Lower lobe of right lung (tissue), 2 donors: ENCODE measurements around the gene ENOX1. TPM values are rescaled to one million over a fixed set of nuclear protein-coding genes. Genes with fewer than 3 reads are reported as not detected.

ENCODE experiments used
- ATAC-seq, 2 donors: fragments of 200-7000 bp; cut with Tn5 transposase; one replicate each; pipeline ENCODE4 v1.9.1; 2020 to 2022; ENCODE audit warnings: mild to moderate bottlenecking in 2 of 2, moderate library complexity in 2 of 2
- DNase-seq: peaks from one replicate; pipeline ENCODE4 v3.0.0-alpha.2; 2020
- H3K27ac ChIP-seq: fragments of 200-600 bp; one replicate; pipeline ENCODE4 v1.8.0; 2022
- H3K27me3 ChIP-seq: fragments of 200-600 bp; one replicate; pipeline ENCODE4 v1.8.0; 2022; ENCODE audit warnings: low read depth
- H3K36me3 ChIP-seq: fragments of 200-600 bp; one replicate; pipeline ENCODE4 v1.8.0; 2022; ENCODE audit warnings: mild to moderate bottlenecking
- H3K4me1 ChIP-seq: fragments of 200-600 bp; one replicate; pipeline ENCODE4 v1.8.0; 2022
- H3K4me3 ChIP-seq: fragments of 200-600 bp; one replicate; pipeline ENCODE4 v1.8.0; 2022; ENCODE audit warnings: mild to moderate bottlenecking
- H3K9me3 ChIP-seq: fragments of 200-600 bp; one replicate; pipeline ENCODE4 v1.8.0; 2022
- CTCF ChIP-seq: fragments of 200-600 bp; IDR thresholded peaks from one replicate; pipeline ENCODE4 v1.8.0; 2022; ENCODE audit warnings: antibody characterized with exemption, mild to moderate bottlenecking
- intact Hi-C: fragments of 100-400 bp; cut with DNase I; formaldehyde crosslinking; loops from one replicate; pipeline ENCODE4 v1.11.0; 2022
- total RNA-seq: library from RNA; stranded (reverse); fragmentation: NEBNext Ultra II Directional; extraction: Animal tissue kit (Norgen Biotek cat#: 25700); gene quantifications from one replicate; pipeline ENCODE4 v1.2.1, GENCODE V29; 2021
- donor health status: DM: no; HTN: yes; CAD: no; lungs with severe emphysema.

Gene ENOX1
- total RNA-seq, 1 donor from 2014 or later = 2.0 TPM

GRCh38 chr13:43285933-43286597 is 500.7 kb downstream of the ENOX1 start:
- H3K4me1 ChIP-seq = no peaks in the 10 kb centered on the region
- DNase-seq (no peak), ATAC-seq (no peak)
- no peaks in the 10 kb centered on the region for H3K27me3 ChIP-seq
- no peaks in the 10 kb centered on the region for H3K36me3 ChIP-seq
- no peak overlapping the region for H3K4me3 ChIP-seq
- TF ChIP-seq CTCF = no peak
- H3K9me3 ChIP-seq = no peaks in the 10 kb centered on the region
- intact Hi-C loops = no loop called here
- no peak overlapping the region for H3K27ac ChIP-seq

DNA sequence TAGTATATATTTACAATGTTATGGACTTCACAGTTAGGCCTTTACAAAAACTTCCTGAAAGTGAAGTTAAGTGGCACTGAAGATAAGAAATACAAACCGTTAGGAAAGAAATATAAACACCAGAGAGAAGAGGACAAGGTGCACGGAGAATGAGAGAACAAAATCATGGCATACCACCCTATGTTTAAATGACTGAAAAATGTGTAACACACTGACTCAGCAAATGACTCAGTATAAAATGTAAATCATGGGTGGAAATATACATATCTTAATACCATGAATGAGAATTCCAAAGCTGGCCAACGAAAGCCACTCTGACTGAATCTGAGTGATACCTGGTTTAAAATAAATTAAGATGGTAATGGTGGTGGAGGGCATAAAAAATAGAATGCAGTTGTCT is 502.6 kb downstream of the ENOX1 start:
- Histone ChIP-seq H3K36me3 (no peaks in the 10 kb centered on the region), H3K27ac (no peak overlapping the region), H3K4me1 (no peaks in the 10 kb centered on the region), H3K9me3 (no peaks in the 10 kb centered on the region), H3K27me3 (no peaks in the 10 kb centered on the region), H3K4me3 (no peak overlapping the region)
- intact Hi-C loops = no loop called here
- ATAC-seq = no peak
- DNase-seq = no peak
- no peak for TF ChIP-seq CTCF

GRCh38 chr13:43279696-43280095 is 507.1 kb downstream of the ENOX1 start:
- DNase-seq = no peak
- H3K27me3 ChIP-seq = no peaks in the 10 kb centered on the region
- no peaks in the 10 kb centered on the region for H3K4me1 ChIP-seq
- intact Hi-C loops = no loop called here
- no peak overlapping the region for H3K27ac ChIP-seq
- H3K4me3 ChIP-seq = no peak overlapping the region
- no peak for ATAC-seq
- H3K36me3 ChIP-seq = no peaks in the 10 kb centered on the region
- H3K9me3 ChIP-seq = no peaks in the 10 kb centered on the region
- no peak for TF ChIP-seq CTCF

- H3K36me3 ChIP-seq = no peaks in the 10 kb centered on the region
- intact Hi-C loops = no loop called here
- no peak overlapping the region for H3K27ac ChIP-seq
- no peak for DNase-seq
- no peak overlapping the region for H3K4me3 ChIP-seq
- no peaks in the 10 kb centered on the region for H3K4me1 ChIP-seq
- H3K27me3 ChIP-seq = no peaks in the 10 kb centered on the region
- no peak for ATAC-seq
- TF ChIP-seq CTCF = no peak
- no peaks in the 10 kb centered on the region for H3K9me3 ChIP-seq
Observed at GRCh38 chr13:43278127-43278526, 508.6 kb downstream of the ENOX1 start.

- H3K4me1 ChIP-seq = no peaks in the 10 kb centered on the region
- no peaks in the 10 kb centered on the region for H3K9me3 ChIP-seq
- intact Hi-C loops = no loop called here
- H3K27ac ChIP-seq = no peak overlapping the region
- H3K27me3 ChIP-seq = no peaks in the 10 kb centered on the region
- H3K4me3 ChIP-seq = no peak overlapping the region
- no peaks in the 10 kb centered on the region for H3K36me3 ChIP-seq
- no peak for TF ChIP-seq CTCF
- DNase-seq = no peak
- ATAC-seq = no peak
Observed at GRCh38 chr13:43277142-43277541, 509.6 kb downstream of the ENOX1 start.
